ENCODE data around the gene KSR1. TPM values are rescaled to one million over a fixed set of nuclear protein-coding genes. Genes with fewer than 3 reads are reported as not detected.
"Not testable (repeated sequence)": the region's sequence is repeated elsewhere in the genome, so short reads cannot be mapped to it uniquely, and the experiment has no call there.

KSR1 gene
- total RNA-seq, 1 donor from 2014 or later: 59.6 TPM

DNA sequence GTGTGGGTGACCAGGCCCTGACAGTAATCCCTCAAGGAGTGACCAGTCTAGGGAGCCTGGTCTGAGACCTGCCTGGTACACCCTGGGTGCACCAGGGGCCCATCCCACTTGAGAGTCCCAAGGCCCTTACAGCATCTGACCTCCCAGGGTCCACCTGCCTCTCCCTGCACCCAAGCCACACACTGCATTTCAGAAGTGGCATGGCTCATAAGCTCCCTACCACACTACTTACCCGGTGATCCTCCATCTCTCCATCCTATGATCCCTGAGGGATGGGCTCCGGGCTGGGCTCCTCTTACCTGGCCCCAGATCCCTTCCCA is 215.3 kb downstream of the KSR1 start:
- no peak overlapping the region for H3K4me3 ChIP-seq
- TF ChIP-seq, protein P1, sequence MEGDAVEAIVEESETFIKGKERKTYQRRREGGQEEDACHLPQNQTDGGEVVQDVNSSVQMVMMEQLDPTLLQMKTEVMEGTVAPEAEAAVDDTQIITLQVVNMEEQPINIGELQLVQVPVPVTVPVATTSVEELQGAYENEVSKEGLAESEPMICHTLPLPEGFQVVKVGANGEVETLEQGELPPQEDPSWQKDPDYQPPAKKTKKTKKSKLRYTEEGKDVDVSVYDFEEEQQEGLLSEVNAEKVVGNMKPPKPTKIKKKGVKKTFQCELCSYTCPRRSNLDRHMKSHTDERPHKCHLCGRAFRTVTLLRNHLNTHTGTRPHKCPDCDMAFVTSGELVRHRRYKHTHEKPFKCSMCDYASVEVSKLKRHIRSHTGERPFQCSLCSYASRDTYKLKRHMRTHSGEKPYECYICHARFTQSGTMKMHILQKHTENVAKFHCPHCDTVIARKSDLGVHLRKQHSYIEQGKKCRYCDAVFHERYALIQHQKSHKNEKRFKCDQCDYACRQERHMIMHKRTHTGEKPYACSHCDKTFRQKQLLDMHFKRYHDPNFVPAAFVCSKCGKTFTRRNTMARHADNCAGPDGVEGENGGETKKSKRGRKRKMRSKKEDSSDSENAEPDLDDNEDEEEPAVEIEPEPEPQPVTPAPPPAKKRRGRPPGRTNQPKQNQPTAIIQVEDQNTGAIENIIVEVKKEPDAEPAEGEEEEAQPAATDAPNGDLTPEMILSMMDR (IDR thresholded peaks at IDR 0.05): no peak
- no peaks in the 10 kb centered on the region for H3K36me3 ChIP-seq
- no peaks in the 10 kb centered on the region for H3K27me3 ChIP-seq (ENCODE audit: low read depth)
- intact Hi-C loops (cut with DNase I): no loop called here
- ATAC-seq (no peak), DNase-seq (no peak)
- H3K27ac ChIP-seq: no peak overlapping the region
- H3K9me3 ChIP-seq: no peaks in the 10 kb centered on the region
- H3K4me1 ChIP-seq: no peaks in the 10 kb centered on the region

GRCh38 chr17:27671977-27672480 is 215.8 kb downstream of the KSR1 start:
- ATAC-seq; H3K4me3 ChIP-seq; intact Hi-C loops (cut with DNase I); H3K27ac ChIP-seq; H3K27me3 ChIP-seq (ENCODE audit: low read depth); H3K4me1 ChIP-seq; H3K36me3 ChIP-seq; H3K9me3 ChIP-seq; DNase-seq: not testable (repeated sequence)

GRCh38 chr17:27674335-27674734 is 218.1 kb downstream of the KSR1 start:
- TF ChIP-seq, protein P1 (IDR thresholded peaks at IDR 0.05): no peak
- DNase-seq: no peak
- Histone ChIP-seq H3K27ac (no peak overlapping the region), H3K27me3 (ENCODE audit: low read depth) (no peaks in the 10 kb centered on the region), H3K36me3 (no peaks in the 10 kb centered on the region), H3K9me3 (no peaks in the 10 kb centered on the region), H3K4me1 (no peaks in the 10 kb centered on the region), H3K4me3 (no peak overlapping the region)
- ATAC-seq: no peak
- intact Hi-C loops (cut with DNase I): no loop called here

Other genes with a start within 250 kb of the KSR1 start
- gene WSB1, start 162.3 kb upstream of the KSR1 start, total RNA-seq: 282 TPM
- gene LGALS9, start 174.7 kb downstream of the KSR1 start, total RNA-seq: 349 TPM